Globus pallidus (tissue), 1 donor: ENCODE measurements around the gene SNRNP70.
A peak's percentile ranks its signal among the peaks of the same experiment; 100 is the strongest.

ENCODE experiments used
- DNase-seq: peaks from one replicate; pipeline ENCODE4 v3.0.0-alpha.2; 2015; ENCODE audit warnings: low spot score

Gene SNRNP70

DNA sequence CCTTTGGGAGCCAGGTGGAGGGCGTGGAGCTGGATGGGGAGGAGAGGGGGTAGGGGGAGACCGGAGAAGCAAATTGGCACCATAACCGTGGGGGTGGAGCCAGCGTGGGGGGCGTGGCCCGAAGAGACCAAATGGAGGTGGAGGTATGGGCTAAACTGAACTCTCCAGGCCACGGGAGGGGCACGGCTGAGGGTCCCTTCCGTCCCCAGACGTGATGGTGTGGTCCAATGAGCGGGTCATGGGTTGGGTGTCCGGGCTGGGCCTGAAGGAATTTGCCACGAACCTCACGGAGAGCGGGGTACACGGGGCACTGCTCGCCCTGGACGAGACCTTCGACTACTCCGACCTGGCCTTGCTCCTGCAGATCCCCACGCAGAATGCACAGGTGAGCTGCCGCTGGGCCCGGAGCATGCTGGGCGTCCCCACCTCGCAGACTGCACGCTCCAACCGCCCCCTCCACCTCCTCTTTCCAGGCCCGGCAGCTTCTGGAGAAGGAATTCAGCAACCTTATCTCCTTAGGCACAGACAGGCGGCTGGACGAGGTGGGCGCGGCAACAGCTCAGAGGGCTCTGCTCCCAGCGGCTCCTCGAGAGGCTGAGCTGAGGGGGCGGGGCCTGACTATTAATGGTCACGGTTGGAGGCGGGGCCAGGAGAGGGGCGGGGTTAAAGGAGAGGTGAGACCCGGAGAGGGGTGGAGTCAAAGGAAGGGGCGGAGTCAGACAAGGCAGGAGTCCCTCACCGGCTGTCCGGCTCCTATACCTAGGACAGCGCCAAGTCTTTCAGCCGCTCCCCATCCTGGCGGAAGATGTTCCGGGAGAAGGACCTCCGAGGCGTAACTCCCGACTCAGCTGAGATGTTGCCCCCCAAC lies 63.8 kb downstream of the SNRNP70 start:
- peak; percentile 80 for DNase-seq

DNA sequence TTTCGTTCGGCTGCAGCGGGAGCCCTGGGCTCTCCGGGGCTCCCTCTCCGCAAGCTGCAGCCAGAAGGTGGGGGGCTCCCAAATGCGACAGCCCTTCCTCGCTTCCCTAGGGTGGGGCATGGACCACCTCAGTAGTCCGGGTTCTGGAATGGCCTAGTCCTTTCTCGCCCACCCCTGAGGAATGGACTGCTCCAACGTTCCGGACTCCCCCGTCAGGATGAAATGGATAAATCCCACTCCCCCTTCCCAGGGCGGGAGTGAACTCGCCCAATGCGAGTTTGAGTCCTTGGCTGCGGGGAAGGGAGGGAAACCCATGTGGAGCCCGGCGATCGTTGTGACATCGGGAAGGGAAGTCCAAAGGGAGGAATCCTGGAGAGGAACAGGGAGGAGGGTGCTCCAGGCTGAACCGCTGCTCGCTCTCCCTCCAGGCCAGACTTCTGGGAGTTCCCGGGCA lies 64.4 kb downstream of the SNRNP70 start:
- DNase-seq, result peak; percentile 70

DNA sequence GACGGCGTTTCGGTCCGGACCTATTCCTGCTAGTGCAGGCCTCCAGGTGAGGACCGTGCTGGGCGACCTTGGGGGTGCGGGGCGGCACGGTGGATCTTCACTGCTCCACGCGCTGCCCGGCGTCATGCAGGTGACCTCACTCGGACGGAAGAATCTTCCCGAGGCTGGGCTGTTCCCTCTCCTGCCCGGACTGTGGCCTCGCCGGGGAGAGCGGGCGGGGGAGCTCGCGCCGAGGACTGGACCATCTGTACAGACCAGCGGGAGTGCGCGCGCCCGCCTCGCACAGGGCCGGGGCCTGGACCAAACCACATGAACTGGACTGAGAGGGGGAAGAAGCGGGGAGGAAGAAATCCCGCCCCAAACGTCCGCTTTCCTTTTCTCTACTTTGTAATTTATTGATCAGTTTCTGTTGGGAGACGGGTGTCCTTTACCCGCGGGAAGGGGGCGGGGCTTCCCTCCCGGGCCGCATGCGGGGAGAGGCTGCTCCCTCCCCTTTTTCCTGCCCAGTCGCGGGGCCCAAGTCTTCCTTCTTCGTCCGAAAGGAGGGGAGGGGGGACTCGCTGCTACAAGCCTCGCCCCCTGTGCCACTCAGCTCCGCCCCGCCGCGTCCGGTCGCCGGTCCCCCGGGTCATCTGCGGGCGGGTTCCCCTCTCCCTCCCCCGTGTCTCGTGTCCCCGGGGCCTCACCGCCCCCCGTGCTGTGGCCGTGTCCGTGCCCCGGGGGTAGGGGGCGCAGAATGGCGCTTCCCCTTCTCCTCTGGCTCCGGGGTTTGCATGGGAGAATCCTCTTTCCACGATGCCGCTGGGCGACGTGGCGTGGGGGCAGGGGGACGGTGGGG lies 65.1 kb downstream of the SNRNP70 start:
- DNase-seq, result peak; percentile 79

DNA sequence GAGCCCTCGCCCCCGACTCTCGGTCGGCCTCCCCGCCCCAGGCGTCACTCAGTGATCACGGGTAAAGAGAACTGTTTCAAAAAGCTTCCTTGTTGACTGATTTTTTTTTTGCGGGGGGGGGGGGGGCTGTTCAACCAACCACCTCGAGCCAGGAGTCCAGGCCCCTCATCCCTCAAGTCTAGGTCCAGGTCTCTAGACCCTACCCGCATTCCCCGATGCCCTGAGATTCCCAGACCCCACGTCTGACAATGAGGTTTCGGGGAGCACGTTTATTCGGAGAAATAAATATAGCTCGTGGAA lies 65.6 kb downstream of the SNRNP70 start:
- DNase-seq, result no peak

DNA sequence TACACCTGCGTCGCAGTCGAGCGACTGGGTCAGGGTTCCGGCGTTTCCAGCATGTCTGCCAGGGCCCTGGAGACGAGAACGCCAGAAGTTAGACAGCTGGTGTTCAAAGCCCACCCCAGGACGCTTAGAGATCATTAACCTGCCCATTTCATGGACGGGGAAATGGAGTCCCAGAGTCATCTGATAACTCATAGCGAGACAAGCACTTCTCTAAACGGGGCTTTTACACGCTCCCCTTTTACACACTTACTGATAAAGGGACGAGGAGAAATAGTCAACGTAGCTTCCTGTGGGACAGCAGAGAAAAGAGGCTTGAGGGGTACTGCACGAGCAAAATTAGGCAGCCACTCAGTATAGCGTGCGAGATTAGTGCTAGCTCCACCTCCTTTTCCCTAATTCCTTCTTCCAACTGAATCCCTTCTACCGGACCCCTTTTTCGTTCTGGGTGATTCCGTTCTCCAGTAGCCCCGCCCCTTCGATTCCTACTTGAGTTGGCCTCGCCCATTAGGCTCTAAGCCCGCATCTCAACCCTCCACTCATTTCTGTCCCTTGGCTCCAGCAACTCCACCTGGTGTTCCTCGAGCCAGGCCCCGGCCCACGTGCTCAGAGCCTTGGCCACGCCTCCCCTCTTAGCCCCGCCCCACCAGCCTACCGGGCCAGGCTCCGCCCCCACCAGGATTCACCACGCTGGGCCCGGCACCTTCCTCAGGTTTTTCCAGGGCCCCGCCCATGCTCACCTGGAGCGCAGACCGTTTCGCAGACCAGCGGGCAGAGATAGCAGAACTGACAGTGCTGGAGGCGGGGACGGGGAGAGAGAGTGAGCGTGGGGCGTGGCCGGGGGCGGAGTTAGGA lies 66.2 kb downstream of the SNRNP70 start:
- no peak for DNase-seq

DNA sequence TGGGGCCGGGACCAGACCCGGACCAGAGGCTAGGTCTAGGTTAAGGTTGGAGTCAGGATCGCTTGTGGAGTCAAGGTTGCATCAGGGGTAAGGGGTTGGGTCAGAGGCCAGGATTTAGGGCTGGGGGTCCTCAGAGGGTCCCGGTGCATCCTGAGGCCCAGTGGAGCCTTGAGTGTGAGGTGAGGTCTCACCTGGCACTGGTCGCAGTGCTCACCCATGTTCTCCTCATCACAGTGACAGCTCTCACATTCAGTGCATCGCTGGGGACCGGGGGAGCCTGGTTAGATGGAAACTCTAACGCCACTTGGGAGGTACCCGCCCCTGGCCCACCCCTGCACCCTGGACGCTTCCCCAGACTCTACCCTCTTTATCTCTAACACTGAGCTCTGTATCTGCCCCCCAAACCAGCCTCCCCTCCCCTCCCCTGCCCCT lies 66.9 kb downstream of the SNRNP70 start:
- no peak for DNase-seq

DNA sequence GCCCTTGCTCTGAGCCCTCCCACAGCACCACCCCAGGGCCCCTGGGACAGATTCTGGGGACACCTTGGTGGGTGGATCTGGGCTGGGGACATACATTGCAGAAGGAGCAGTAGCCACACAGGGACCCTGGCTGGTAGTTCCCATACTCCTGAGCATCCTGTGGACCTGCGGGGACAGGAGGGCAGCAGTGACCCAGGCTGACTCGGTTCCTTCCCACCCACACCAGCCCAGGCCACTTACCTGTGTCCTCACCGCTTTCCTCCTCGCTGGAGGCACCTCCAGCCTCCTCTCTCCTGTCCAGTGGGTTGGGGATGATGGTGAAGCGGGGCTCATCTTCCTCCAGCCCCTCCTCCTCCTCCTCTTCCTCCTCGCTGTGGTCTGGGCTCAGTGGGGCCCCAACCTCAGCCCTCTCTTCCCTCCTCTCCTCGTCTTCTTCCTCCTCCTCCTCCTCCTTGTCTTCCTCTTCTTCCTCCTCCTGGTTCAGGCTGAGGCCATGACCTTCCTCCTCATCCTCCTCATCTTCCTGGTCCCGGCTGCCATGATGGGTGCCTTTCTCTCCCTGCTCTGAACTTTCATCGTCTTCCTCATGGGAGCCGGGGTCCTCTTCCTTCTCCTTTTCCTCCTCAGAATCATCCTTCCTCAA lies 68.0 kb downstream of the SNRNP70 start:
- DNase-seq, result no peak

DNA sequence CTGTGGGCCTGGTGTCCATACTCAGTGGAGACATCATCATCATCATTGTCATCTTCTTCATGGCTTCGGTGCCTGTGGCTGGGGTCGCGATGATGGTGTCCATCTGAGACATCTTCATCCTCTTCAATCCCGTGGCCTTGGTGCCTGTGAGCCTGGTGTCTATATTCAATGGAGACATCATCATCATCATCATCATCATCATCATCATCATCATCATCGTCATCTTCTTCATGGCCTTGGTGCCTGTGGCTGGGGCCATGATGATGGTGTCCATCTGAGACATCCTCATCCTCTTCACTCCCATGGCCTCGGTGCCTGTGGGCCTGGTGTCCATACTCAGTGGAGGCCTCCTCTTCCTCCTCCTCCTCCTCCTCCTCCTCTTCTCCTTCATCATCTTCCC lies 69.0 kb downstream of the SNRNP70 start:
- DNase-seq, result no peak

DNA sequence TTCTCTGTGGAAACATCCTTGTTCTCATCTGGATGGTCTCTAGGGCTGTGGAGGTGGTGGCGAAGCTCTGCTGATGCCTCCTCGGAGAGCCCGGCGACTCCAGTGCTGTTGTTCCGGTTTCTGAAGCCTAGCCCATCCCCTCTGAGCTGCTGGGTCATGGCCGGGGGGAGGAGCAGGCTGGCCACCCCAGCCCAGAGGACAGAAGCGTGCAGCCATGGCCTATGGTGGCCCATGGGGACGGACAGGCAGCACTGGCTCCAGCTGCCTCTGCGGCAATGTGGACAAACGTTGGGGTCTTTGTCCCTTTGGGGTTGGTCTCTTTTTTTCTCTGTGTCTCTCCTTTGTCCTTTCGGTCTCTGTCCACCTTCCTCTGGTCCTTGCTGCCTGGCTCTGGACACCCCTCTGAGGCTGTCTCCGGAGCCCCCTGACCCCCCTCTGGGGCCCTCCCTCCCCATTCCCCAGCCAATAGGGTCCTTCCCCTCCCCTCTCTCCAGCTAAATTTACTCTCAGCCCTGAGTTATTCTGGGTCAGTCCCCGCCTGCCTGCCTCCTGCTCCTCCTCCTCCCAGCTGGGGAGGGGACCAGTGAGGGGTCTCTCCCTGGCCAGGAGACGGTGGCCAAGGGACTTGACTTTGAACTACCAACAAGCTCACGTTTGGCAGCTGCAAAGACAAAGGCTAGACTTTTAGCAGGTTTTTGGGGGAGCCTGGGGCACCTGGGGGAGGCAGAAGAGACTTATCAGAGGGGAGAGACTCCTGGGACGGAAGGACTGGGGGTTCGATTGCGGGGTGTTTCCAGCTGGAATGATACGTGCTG lies 70.0 kb downstream of the SNRNP70 start, which contains the start of gene HRC:
Gene HRC (minus strand): TSS at position 392 of the 815 bp plus-strand sequence. CDS start 159 bp downstream, at position 233.
- no peak for DNase-seq

DNA sequence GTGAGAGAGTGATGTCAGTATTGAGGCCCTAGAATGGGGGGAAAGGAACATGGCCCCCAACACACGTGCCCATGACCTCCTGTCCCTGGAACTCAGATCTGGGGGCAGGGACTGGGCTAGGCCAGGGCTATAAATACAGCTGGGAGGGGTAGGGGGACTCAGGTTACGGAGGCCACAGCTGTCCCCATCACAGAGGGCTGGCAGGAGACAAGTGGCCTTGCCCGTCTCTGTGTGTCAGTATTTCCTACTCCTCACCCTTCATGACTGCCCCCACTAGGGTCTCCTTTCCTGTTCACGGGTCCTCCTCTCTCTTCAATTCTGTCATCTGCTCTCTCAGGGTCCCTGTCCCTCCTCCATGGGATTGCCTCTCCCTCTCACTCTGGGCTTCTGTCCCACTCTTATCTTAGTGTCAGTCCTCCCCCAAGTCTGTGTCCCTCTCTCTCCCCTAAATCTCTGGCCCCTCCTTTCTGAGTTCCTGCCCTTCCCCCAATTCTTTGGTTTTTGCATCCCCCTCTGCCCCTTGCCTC lies 70.6 kb downstream of the SNRNP70 start:
- DNase-seq, result no peak

DNA sequence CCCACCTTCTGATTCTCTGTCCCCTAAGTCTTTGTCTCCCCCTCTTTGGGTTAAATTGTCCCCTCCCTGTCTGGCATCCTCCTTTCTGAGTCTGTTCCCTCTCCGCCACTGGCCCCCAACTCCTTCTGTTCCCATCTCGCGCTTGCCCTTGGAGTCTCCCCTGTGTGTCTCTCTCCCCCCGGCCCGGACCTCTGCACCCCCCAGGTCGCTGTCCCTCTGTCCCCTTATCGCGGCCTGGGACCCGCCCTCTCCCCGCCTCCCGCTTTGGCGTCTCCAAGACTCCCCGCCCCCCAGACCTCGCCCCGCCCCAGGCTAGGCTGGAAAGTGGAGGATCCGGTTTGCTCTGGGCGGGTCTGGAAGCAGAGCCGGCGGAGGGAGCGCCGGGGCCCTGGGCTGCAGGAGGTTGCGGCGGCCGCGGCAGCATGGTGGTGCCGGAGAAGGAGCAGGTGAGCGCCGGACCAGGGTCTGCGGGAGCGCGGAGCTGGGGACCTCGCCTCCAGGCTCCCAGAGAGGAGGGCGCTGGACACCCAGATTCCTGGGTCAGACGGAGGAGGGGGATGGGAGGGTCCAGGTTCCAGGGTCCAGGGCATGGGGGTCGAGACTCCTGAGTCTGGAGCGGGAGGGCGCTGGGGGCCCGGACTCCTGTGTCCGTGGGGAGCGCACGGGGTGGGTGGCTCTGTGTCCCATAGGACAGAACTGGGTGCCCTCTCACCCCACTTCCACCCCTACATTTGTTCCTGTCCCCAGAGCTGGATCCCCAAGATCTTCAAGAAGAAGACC lies 72.4 kb downstream of the SNRNP70 start, which contains the start of gene TRPM4:
Gene TRPM4 (plus strand): TSS at position 348 of the 780 bp plus-strand sequence. CDS start 75 bp downstream, at position 423.
- DNase-seq, result no peak
